AG09309 (cell line): Measurements from ENCODE around the gene APOA1.

Source experiments
- DNase-seq: peaks from one replicate; pipeline ENCODE4 v3.0.0-alpha.2; 2010; ENCODE audit warnings: low read depth
- H3K4me3 ChIP-seq: 2 replicates; pipeline ENCODE4 v1.5.1; 2011; ENCODE audit warnings: mild to moderate bottlenecking, low read depth, low read length, moderate library complexity; ENCODE audit not compliant: control insufficient read depth
- TF ChIP-seq, protein P1 (sequence below): IDR thresholded peaks from 2 replicates; pipeline ENCODE4 v1.5.1; 2011; ENCODE audit warnings: mild to moderate bottlenecking, low read depth, low read length, inconsistent platforms; ENCODE audit not compliant: insufficient read depth, control insufficient read depth; ENCODE audit errors: missing control alignments

The APOA1 gene

DNA sequence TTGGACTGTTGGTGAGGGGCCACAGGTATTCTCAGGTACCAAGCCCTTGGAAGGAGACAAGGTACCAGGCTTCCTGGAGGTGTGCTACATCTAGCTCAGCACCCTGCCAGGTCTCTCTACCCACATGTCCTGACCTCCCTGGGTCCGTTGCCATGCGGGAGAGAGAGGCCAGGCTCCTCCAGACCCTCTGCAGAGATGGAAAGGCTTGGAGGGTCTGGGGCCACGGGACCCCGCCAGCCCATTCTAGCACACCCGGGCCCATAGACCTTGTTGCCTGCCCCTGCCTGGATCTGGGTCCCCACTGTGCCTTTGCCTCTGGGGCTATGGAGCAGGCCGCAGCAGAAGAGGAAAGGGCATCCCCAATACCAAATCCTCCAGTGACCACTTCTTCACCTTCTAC, 10.0 kb downstream of the APOA1 start:
- no peak for DNase-seq
- TF ChIP-seq, protein P1, sequence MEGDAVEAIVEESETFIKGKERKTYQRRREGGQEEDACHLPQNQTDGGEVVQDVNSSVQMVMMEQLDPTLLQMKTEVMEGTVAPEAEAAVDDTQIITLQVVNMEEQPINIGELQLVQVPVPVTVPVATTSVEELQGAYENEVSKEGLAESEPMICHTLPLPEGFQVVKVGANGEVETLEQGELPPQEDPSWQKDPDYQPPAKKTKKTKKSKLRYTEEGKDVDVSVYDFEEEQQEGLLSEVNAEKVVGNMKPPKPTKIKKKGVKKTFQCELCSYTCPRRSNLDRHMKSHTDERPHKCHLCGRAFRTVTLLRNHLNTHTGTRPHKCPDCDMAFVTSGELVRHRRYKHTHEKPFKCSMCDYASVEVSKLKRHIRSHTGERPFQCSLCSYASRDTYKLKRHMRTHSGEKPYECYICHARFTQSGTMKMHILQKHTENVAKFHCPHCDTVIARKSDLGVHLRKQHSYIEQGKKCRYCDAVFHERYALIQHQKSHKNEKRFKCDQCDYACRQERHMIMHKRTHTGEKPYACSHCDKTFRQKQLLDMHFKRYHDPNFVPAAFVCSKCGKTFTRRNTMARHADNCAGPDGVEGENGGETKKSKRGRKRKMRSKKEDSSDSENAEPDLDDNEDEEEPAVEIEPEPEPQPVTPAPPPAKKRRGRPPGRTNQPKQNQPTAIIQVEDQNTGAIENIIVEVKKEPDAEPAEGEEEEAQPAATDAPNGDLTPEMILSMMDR = no peak
- no peak overlapping the region for H3K4me3 ChIP-seq

DNA sequence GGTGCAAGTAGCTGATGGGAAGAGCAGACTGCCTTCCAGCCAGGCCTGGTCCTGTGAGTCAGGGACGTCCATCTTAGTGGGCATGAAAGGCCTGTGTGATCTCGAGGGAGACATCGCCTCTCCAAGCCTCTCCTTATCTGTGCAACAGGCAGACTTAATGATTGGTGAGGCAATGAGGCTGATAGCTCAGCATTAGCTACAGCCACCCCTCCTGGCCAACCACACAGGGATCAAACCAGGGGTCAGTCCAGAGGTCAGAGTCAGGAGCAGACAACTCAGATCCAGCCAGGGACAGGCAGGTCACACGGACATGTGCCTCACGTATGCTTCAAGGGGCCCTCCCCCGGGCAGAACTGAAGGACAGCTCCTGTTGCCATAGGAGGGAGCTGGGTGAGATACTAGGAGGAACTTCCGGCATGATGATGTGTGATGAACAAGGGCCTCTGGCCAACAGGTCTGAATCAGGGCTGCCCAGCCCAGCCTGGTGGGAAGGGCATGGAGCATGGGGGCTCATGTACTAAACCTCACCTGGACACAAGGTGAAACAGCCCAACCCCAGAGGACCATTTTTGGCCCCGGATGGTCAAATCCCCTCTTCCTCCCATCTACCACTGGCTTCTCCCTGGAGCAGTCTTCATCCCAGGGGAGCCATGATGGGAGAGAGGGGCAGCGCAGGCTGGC, 10.5 kb downstream of the APOA1 start:
- DNase-seq = no peak
- TF ChIP-seq, protein P1 = no peak
- no peak overlapping the region for H3K4me3 ChIP-seq

GRCh38 chr11:116825854-116826750, 11.3 kb downstream of the APOA1 start:
- TF ChIP-seq, protein P1 = no peak
- DNase-seq = no peak
- no peak overlapping the region for H3K4me3 ChIP-seq

- TF ChIP-seq, protein P1 = no peak
- no peak overlapping the region for H3K4me3 ChIP-seq
- no peak for DNase-seq
Observed at GRCh38 chr11:116825434-116825833, 12.0 kb downstream of the APOA1 start.

GRCh38 chr11:116823031-116823843, 14.2 kb downstream of the APOA1 start, which contains the start of gene APOA4:
Gene APOA4 (minus strand): TSS chr11:116823304. CDS start chr11:116823191, 113 bp downstream.
- TF ChIP-seq, protein P1 = no peak
- no peak within 1 kb of the TSS for H3K4me3 ChIP-seq
- DNase-seq = no peak

- DNase-seq = no peak
- no peak overlapping the region for H3K4me3 ChIP-seq
- TF ChIP-seq, protein P1 = no peak
Observed at GRCh38 chr11:116822575-116822974, 14.8 kb downstream of the APOA1 start.
